ENCODE data around the gene C7orf25. TPM values are rescaled to one million over a fixed set of nuclear protein-coding genes. Genes with fewer than 3 reads are reported as not detected.

Gene C7orf25
- polyA plus RNA-seq, 2 donors = 3.0 to 6.3 TPM

DNA sequence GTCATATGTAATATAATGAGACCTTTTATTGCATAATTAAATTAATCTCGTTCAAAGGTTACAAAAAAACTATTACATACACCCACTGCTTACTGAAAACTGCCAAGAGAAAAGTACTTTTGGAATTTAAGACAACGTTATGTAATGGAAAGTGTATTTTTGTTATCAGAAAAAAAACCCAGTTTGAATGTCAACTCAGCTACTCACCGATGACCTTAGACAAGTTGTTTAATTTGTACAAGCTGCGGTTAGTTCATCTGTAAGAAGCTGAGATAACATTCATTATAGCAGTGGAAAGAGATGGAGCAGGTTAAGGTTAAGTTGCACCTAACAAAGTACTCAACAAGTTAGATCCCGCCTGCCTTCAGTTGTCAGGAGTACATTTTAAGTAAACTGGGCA, 19.0 kb upstream of the C7orf25 start:
- peaks cover 0 to 4% of the 10 kb centered on the region in 2 donors for H3K36me3 ChIP-seq (ENCODE audit: control insufficient read depth in 2 of 2, insufficient read depth in 2 of 2, low read length in 1 of 2)
- peaks cover 0 to 3% of the 10 kb centered on the region in 2 donors for H3K4me1 ChIP-seq (ENCODE audit: control insufficient read depth in 2 of 2, insufficient read depth in 2 of 2, low read length in 1 of 2)

DNA sequence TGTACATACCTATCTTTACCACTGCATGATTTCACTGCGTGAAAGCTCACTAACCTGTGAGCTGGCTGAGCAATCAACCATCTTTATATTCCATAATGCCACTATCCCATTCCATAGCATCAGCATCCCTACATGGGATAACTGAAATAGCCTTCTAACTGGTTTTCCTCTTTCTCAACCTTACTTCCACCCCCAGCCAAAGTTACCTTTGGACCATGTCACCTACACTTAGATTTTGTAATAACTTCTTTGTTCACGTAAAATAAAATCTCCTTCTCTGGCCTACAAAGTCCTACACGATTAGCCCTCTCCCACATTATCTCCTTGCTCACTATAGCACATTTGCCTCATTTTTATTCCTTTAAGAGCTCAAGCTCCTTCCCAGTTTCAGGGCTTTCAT, 17.6 kb upstream of the C7orf25 start:
- Histone ChIP-seq H3K36me3 (ENCODE audit: control insufficient read depth in 2 of 2, insufficient read depth in 2 of 2, low read length in 1 of 2) (peaks cover 0 to 4% of the 10 kb centered on the region in 2 donors), H3K4me3 (ENCODE audit: low read depth in 1 of 2, low read length in 2 of 2) (no peak overlapping the region), H3K27me3 (ENCODE audit: control insufficient read depth in 1 of 2, insufficient read depth in 2 of 2, low read length in 2 of 2) (no peaks in the 10 kb centered on the region), H3K27ac (ENCODE audit: low read depth in 2 of 2, low read length in 1 of 2) (no peak overlapping the region), H3K9me3 (ENCODE audit: control insufficient read depth in 2 of 2, insufficient read depth in 1 of 2, low read depth in 1 of 2, low read length in 1 of 2) (no peaks in the 10 kb centered on the region), H3K4me1 (ENCODE audit: control insufficient read depth in 2 of 2, insufficient read depth in 2 of 2, low read length in 1 of 2) (peaks cover 0 to 3% of the 10 kb centered on the region in 2 donors)
- 55 to 74% methylated on average over 3 of the region's 3 CpGs for WGBS, 2 donors

More for the DNA sequence above, 19.0 kb upstream of the C7orf25 start:
- Histone ChIP-seq H3K4me3 (ENCODE audit: low read depth in 1 of 2, low read length in 2 of 2) (peak overlapping the region; percentile 81 to 99), H3K27me3 (ENCODE audit: control insufficient read depth in 1 of 2, insufficient read depth in 2 of 2, low read length in 2 of 2) (no peaks in the 10 kb centered on the region), H3K27ac (ENCODE audit: low read depth in 2 of 2, low read length in 1 of 2) (no peak overlapping the region), H3K9me3 (ENCODE audit: control insufficient read depth in 2 of 2, insufficient read depth in 1 of 2, low read depth in 1 of 2, low read length in 1 of 2) (no peaks in the 10 kb centered on the region)
- WGBS, 2 donors = 5% methylated on average over 5 of the region's 5 CpGs

DNA sequence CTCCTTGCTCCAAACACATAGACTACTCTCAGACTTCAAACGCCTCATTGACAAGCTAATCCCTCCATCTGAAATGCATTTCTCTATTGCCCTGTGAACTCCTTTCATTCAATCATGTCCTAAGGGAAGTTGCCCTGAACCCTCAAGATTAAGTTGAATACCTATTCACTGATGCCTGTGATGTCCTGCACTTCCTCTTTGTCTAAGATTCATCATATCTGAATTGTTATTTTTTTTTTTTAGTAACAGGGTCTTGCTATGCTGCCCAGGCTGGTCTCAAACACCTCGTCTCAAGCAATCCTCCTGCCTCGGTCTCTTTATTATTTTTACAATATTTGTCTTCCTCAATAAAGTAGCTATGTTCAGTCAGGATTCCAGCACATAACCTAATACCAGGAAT, 16.9 kb upstream of the C7orf25 start:
- Histone ChIP-seq H3K4me1 (ENCODE audit: control insufficient read depth in 2 of 2, insufficient read depth in 2 of 2, low read length in 1 of 2) (peaks cover 0 to 3% of the 10 kb centered on the region in 2 donors), H3K36me3 (ENCODE audit: control insufficient read depth in 2 of 2, insufficient read depth in 2 of 2, low read length in 1 of 2) (peaks cover 0 to 4% of the 10 kb centered on the region in 2 donors), H3K27me3 (ENCODE audit: control insufficient read depth in 1 of 2, insufficient read depth in 2 of 2, low read length in 2 of 2) (no peaks in the 10 kb centered on the region), H3K4me3 (ENCODE audit: low read depth in 1 of 2, low read length in 2 of 2) (no peak overlapping the region), H3K27ac (ENCODE audit: low read depth in 2 of 2, low read length in 1 of 2) (no peak overlapping the region), H3K9me3 (ENCODE audit: control insufficient read depth in 2 of 2, insufficient read depth in 1 of 2, low read depth in 1 of 2, low read length in 1 of 2) (no peaks in the 10 kb centered on the region)
- WGBS, 2 donors = 66 to 69% methylated on average over 3 of the region's 3 CpGs

DNA sequence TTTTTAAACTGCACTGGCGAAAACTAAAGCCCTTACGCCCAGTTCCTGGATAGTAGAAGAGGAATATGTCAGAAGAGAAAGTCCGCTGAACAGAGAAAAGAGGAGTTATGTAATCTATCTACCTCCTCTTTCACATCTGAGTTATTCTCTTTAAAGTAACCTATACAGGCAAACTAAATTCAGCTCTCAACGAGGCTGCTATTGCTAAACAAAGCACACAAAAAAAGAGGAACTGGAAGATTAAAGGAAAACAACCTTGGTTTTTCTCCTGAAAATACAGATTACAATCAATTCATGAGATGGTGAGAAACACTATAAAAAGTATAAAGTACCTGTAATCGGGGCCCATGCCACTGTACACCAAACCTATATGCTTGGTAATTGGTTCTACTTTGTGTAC, 14.3 kb upstream of the C7orf25 start:
- no peaks in the 10 kb centered on the region for H3K27me3 ChIP-seq (ENCODE audit: control insufficient read depth in 1 of 2, insufficient read depth in 2 of 2, low read length in 2 of 2)
- H3K27ac ChIP-seq (ENCODE audit: low read depth in 2 of 2, low read length in 1 of 2) = no peak overlapping the region
- H3K4me3 ChIP-seq (ENCODE audit: low read depth in 1 of 2, low read length in 2 of 2) = no peak overlapping the region
- WGBS, 2 donors = 76% methylated on average over 5 of the region's 5 CpGs
- peaks cover 0 to 4% of the 10 kb centered on the region in 2 donors for H3K36me3 ChIP-seq (ENCODE audit: control insufficient read depth in 2 of 2, insufficient read depth in 2 of 2, low read length in 1 of 2)
- no peaks in the 10 kb centered on the region for H3K4me1 ChIP-seq (ENCODE audit: control insufficient read depth in 2 of 2, insufficient read depth in 2 of 2, low read length in 1 of 2)
- no peaks in the 10 kb centered on the region for H3K9me3 ChIP-seq (ENCODE audit: control insufficient read depth in 2 of 2, insufficient read depth in 1 of 2, low read depth in 1 of 2, low read length in 1 of 2)

DNA sequence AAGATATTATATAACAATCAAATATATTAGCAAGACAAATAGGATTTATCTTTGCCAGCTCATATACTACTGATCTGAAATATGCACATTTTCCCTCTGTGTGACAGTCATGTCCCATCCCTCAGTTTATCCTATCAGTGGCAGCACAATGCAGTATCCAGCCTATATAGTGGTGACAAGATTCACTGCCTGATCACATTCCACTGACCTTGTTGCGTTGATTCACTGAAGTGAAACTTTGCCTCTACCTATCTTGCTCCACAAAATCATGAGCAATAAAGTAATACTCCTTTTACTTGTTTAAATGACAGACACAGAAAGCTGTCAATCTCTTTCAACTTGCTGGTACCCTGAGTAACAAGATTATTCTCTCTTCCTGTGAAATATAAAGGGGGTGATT, 13.8 kb upstream of the C7orf25 start:
- 78 to 81% methylated on average over 1 of the region's 1 CpG for WGBS, 2 donors
- Histone ChIP-seq H3K4me3 (ENCODE audit: low read depth in 1 of 2, low read length in 2 of 2) (no peak overlapping the region), H3K9me3 (ENCODE audit: control insufficient read depth in 2 of 2, insufficient read depth in 1 of 2, low read depth in 1 of 2, low read length in 1 of 2) (no peaks in the 10 kb centered on the region), H3K36me3 (ENCODE audit: control insufficient read depth in 2 of 2, insufficient read depth in 2 of 2, low read length in 1 of 2) (peaks cover 2 to 4% of the 10 kb centered on the region in 2 donors), H3K27me3 (ENCODE audit: control insufficient read depth in 1 of 2, insufficient read depth in 2 of 2, low read length in 2 of 2) (no peaks in the 10 kb centered on the region), H3K4me1 (ENCODE audit: control insufficient read depth in 2 of 2, insufficient read depth in 2 of 2, low read length in 1 of 2) (no peaks in the 10 kb centered on the region), H3K27ac (ENCODE audit: low read depth in 2 of 2, low read length in 1 of 2) (no peak overlapping the region)

DNA sequence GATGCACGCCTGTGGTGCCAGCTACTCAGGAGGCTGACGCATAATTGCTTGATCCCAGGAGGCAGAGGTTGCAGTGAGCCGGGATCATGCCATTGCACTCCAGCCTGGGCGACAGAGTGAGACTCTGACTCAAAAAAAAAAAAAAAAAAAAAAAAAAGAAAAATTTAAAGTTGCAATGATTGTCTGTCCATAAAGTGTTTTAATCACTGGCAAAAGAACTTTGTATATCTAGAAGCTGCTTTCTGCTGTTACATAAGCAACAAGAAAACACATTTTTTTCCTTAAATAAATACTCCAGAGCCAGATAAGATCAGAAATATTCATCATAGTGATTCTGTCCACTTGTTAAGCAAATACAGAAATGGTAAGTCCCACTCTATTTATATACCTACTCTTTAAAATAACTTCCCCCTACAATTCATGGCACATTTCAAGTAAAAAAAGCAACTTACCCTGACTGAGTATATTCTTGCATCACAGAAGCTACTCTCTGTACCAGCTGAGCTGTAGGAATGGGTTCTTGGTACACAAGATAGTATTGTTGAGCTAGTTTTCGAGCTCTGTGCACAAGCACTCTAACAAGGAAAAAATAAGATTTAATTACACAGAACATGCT, 12.5 kb upstream of the C7orf25 start:
- Histone ChIP-seq H3K4me1 (ENCODE audit: control insufficient read depth in 2 of 2, insufficient read depth in 2 of 2, low read length in 1 of 2) (no peaks in the 10 kb centered on the region), H3K4me3 (ENCODE audit: low read depth in 1 of 2, low read length in 2 of 2) (no peak overlapping the region), H3K36me3 (ENCODE audit: control insufficient read depth in 2 of 2, insufficient read depth in 2 of 2, low read length in 1 of 2) (peaks cover 6 to 8% of the 10 kb centered on the region in 2 donors), H3K27ac (ENCODE audit: low read depth in 2 of 2, low read length in 1 of 2) (no peak overlapping the region), H3K9me3 (ENCODE audit: control insufficient read depth in 2 of 2, insufficient read depth in 1 of 2, low read depth in 1 of 2, low read length in 1 of 2) (no peaks in the 10 kb centered on the region), H3K27me3 (ENCODE audit: control insufficient read depth in 1 of 2, insufficient read depth in 2 of 2, low read length in 2 of 2) (no peaks in the 10 kb centered on the region)
- WGBS, 2 donors = 90 to 91% methylated on average over 5 of the region's 5 CpGs

DNA sequence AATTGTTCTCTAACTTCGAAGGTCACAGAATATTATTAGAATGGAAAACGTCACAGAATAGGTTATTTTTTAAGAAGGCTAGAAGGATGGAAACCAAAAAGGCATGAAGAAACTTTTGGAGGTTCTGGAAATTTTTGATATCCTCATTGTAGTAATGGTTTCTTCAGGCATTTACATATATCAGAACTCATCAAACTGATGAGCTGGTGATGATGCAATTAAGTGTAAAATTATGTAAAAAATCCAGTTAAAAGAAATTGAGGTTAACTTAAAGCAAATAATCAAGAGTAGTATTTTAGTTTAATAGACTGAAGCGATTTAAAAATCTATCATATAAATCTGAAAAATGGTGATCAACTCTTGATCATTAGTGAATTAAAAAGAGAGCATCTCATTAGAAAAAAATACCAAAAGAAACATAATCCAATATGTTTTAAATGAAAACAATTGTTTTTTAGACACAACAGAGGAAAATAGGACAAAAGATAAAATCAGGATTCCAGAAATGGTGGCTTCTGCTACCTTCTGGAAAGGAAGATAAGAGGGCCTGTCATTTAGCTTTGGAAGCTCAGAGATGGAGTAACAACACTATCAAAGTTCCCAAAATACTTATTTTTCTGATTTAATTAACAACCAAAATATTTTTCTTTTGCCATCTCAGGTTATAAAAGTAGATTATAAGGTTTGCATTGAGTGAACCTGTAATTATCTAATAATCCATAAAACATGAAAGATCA, 10.3 kb upstream of the C7orf25 start:
- H3K36me3 ChIP-seq (ENCODE audit: control insufficient read depth in 2 of 2, insufficient read depth in 2 of 2, low read length in 1 of 2) = peaks cover 8 to 12% of the 10 kb centered on the region in 2 donors
- H3K4me1 ChIP-seq (ENCODE audit: control insufficient read depth in 2 of 2, insufficient read depth in 2 of 2, low read length in 1 of 2) = no peaks in the 10 kb centered on the region
- no peaks in the 10 kb centered on the region for H3K9me3 ChIP-seq (ENCODE audit: control insufficient read depth in 2 of 2, insufficient read depth in 1 of 2, low read depth in 1 of 2, low read length in 1 of 2)
- H3K27me3 ChIP-seq (ENCODE audit: control insufficient read depth in 1 of 2, insufficient read depth in 2 of 2, low read length in 2 of 2) = no peaks in the 10 kb centered on the region
- no peak overlapping the region for H3K4me3 ChIP-seq (ENCODE audit: low read depth in 1 of 2, low read length in 2 of 2)
- no peak overlapping the region for H3K27ac ChIP-seq (ENCODE audit: low read depth in 2 of 2, low read length in 1 of 2)
- WGBS, 2 donors = 90 to 94% methylated on average over 3 of the region's 3 CpGs

DNA sequence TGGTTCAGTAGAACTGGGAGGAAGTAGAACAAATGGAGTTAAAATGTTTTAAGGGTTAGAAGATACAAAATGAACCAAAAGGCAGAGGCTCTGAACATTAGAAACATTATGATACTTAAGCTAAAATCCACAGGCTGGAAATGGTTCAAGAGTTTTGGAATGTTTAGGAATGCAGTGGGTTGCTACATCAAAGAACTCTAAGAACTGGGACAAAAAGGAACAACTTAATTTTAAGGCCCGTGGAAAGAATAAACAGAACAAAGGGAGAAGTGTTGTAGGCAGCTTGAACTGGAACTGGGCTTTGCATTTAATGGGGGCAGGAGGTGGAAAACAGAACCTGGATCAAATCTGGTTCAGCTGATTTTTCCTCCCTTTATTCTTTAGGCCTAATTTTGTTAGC, 3.5 kb upstream of the C7orf25 start:
- WGBS, 2 donors = 37 to 41% methylated on average over 1 of the region's 1 CpG

DNA sequence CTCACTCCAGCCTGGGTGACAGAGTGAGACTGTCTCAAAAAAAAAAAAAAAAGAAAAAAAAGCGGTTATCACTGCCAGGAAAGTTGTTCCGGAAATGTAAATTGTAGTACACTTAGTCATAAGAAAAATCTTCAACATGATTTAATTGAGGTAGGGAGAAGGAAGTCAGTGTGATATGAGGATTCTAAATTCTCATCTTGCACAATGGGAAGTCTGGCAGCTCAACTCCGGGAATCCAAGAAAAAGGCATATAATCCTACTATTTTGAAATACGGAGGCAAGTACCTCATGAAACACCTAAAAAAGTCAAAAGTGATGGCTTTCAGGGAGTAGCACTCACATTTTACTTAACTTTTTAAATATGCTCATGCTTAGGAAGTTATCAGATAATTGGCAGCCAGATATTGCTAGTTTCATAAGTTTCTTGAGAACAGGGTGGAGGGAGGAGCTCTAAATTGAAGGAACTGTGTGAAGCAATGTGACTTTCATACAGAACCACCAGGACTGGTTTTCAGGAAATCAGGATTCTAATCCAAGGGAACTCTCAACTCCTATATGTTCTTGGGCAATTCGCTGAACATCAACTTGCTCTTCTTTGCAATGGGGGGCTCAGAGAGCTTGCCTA, 2.7 kb upstream of the C7orf25 start:
- Histone ChIP-seq H3K36me3 (ENCODE audit: control insufficient read depth in 2 of 2, insufficient read depth in 2 of 2, low read length in 1 of 2) (peaks cover 3 to 6% of the 10 kb centered on the region in 2 donors), H3K4me1 (ENCODE audit: control insufficient read depth in 2 of 2, insufficient read depth in 2 of 2, low read length in 1 of 2) (peaks cover 0 to 3% of the 10 kb centered on the region in 2 donors), H3K4me3 (ENCODE audit: low read depth in 1 of 2, low read length in 2 of 2) (no peak overlapping the region), H3K27ac (ENCODE audit: low read depth in 2 of 2, low read length in 1 of 2) (no peak overlapping the region), H3K9me3 (ENCODE audit: control insufficient read depth in 2 of 2, insufficient read depth in 1 of 2, low read depth in 1 of 2, low read length in 1 of 2) (no peaks in the 10 kb centered on the region), H3K27me3 (ENCODE audit: control insufficient read depth in 1 of 2, insufficient read depth in 2 of 2, low read length in 2 of 2) (no peaks in the 10 kb centered on the region)
- WGBS, 2 donors = 54 to 60% methylated on average over 5 of the region's 5 CpGs

More for the DNA sequence above, 3.5 kb upstream of the C7orf25 start:
- H3K27ac ChIP-seq (ENCODE audit: low read depth in 2 of 2, low read length in 1 of 2) = no peak overlapping the region
- H3K27me3 ChIP-seq (ENCODE audit: control insufficient read depth in 1 of 2, insufficient read depth in 2 of 2, low read length in 2 of 2) = no peaks in the 10 kb centered on the region
- peaks cover 7 to 9% of the 10 kb centered on the region in 2 donors for H3K36me3 ChIP-seq (ENCODE audit: control insufficient read depth in 2 of 2, insufficient read depth in 2 of 2, low read length in 1 of 2)
- H3K9me3 ChIP-seq (ENCODE audit: control insufficient read depth in 2 of 2, insufficient read depth in 1 of 2, low read depth in 1 of 2, low read length in 1 of 2) = no peaks in the 10 kb centered on the region
- H3K4me1 ChIP-seq (ENCODE audit: control insufficient read depth in 2 of 2, insufficient read depth in 2 of 2, low read length in 1 of 2) = peaks cover 0 to 1% of the 10 kb centered on the region in 2 donors
- H3K4me3 ChIP-seq (ENCODE audit: low read depth in 1 of 2, low read length in 2 of 2) = no peak overlapping the region

Measured in esophagus (tissue), 2 donors.